Measurements from ENCODE around the gene TTC13. TPM values are rescaled to one million over a fixed set of nuclear protein-coding genes. Genes with fewer than 3 reads are reported as not detected.
A peak's percentile ranks its signal among the peaks of the same experiment; 100 is the strongest.

The TTC13 gene
- total and polyA plus RNA-seq, 2 experiments from 2014 or later, result 13.0 to 14.9 TPM

- Histone ChIP-seq H3K4me1 (ENCODE audit: insufficient read depth) (peaks cover 36% of the 10 kb centered on the region), H3K27ac (no peak overlapping the region), H3K36me3 (replicated peaks; ENCODE audit: insufficient read depth, low read depth) (no peaks in the 10 kb centered on the region), H4K20me1 (ENCODE audit: insufficient read depth, poor library complexity, severe bottlenecking) (no peaks in the 10 kb centered on the region), H3K27me3 (no peaks in the 10 kb centered on the region), H3K4me2 (no peak overlapping the region), H3K9me3 (ENCODE audit: low read depth) (no peaks in the 10 kb centered on the region), H2AFZ (no peak overlapping the region), H3K9me2 (replicated peaks; ENCODE audit: insufficient read depth) (no peaks in the 10 kb centered on the region), H3K79me2 (peaks cover 78% of the 10 kb centered on the region), H3K4me3 (no peak overlapping the region)
- TF ChIP-seq CTCF (IDR thresholded peaks at IDR 0.05; ENCODE audit: poor library complexity), result no peak
- no peak for TF ChIP-seq EZH2 (IDR thresholded peaks at IDR 0.05; ENCODE audit: borderline replicate concordance)
- TF ChIP-seq EZH2phosphoT487 (IDR thresholded peaks at IDR 0.05; ENCODE audit: low read depth, severe bottlenecking, unreplicated experiment), result no peak
- WGBS (ENCODE audit: low lambda C conversion rate, missing lambda C conversion rate), result 90% methylated on average over 8 of the region's 8 CpGs
- no peak for DNase-seq (ENCODE audit: low spot score)
Measured at GRCh38 chr1:230865062-230865817, 113.4 kb downstream of the TTC13 start.

GRCh38 chr1:230864441-230864840 lies 114.2 kb downstream of the TTC13 start:
- H3K79me2 ChIP-seq, result peaks cover 86% of the 10 kb centered on the region
- peaks cover 32% of the 10 kb centered on the region for H3K4me1 ChIP-seq (ENCODE audit: insufficient read depth)
- H3K9me2 ChIP-seq (replicated peaks; ENCODE audit: insufficient read depth), result no peaks in the 10 kb centered on the region
- H3K36me3 ChIP-seq (replicated peaks; ENCODE audit: insufficient read depth, low read depth), result no peaks in the 10 kb centered on the region
- H3K4me2 ChIP-seq, result no peak overlapping the region
- H3K9me3 ChIP-seq (ENCODE audit: low read depth), result no peaks in the 10 kb centered on the region
- no peaks in the 10 kb centered on the region for H4K20me1 ChIP-seq (ENCODE audit: insufficient read depth, poor library complexity, severe bottlenecking)
- WGBS (ENCODE audit: low lambda C conversion rate, missing lambda C conversion rate), result 86% methylated on average over 9 of the region's 9 CpGs
- no peak for DNase-seq (ENCODE audit: low spot score)
- H2AFZ ChIP-seq, result no peak overlapping the region
- H3K27me3 ChIP-seq, result no peaks in the 10 kb centered on the region
- H3K27ac ChIP-seq, result no peak overlapping the region
- TF ChIP-seq EZH2 (IDR thresholded peaks at IDR 0.05; ENCODE audit: borderline replicate concordance) (no peak), CTCF (IDR thresholded peaks at IDR 0.05; ENCODE audit: poor library complexity) (no peak), EZH2phosphoT487 (IDR thresholded peaks at IDR 0.05; ENCODE audit: low read depth, severe bottlenecking, unreplicated experiment) (no peak)
- H3K4me3 ChIP-seq, result no peak overlapping the region

GRCh38 chr1:230863449-230863848 lies 115.2 kb downstream of the TTC13 start:
- Histone ChIP-seq H3K4me3 (no peak overlapping the region), H3K27me3 (no peaks in the 10 kb centered on the region), H3K9me3 (ENCODE audit: low read depth) (no peaks in the 10 kb centered on the region), H4K20me1 (ENCODE audit: insufficient read depth, poor library complexity, severe bottlenecking) (no peaks in the 10 kb centered on the region), H3K4me1 (ENCODE audit: insufficient read depth) (peaks cover 34% of the 10 kb centered on the region), H3K4me2 (peak overlapping the region; percentile 14), H3K27ac (peak overlapping the region; percentile 33), H3K36me3 (replicated peaks; ENCODE audit: insufficient read depth, low read depth) (no peaks in the 10 kb centered on the region), H3K9me2 (replicated peaks; ENCODE audit: insufficient read depth) (no peaks in the 10 kb centered on the region), H3K79me2 (peaks cover 96% of the 10 kb centered on the region), H2AFZ (no peak overlapping the region)
- TF ChIP-seq CTCF (IDR thresholded peaks at IDR 0.05; ENCODE audit: poor library complexity) (no peak), EZH2 (IDR thresholded peaks at IDR 0.05; ENCODE audit: borderline replicate concordance) (no peak), EZH2phosphoT487 (IDR thresholded peaks at IDR 0.05; ENCODE audit: low read depth, severe bottlenecking, unreplicated experiment) (no peak)
- DNase-seq (ENCODE audit: low spot score), result peak; percentile 48
- 64% methylated on average over 6 of the region's 6 CpGs for WGBS (ENCODE audit: low lambda C conversion rate, missing lambda C conversion rate)
